Coronary artery (tissue), 2 donors: Measurements from ENCODE around the gene MBNL2.

ENCODE experiments used
- DNase-seq: peaks from one replicate; pipeline ENCODE4 v3.0.0-alpha.2; 2017; ENCODE audit warnings: low spot score
- H3K27ac ChIP-seq, 2 donors: fragments of 200-600 bp; sonication (generic); one replicate each; pipeline ENCODE4 v1.5.1; 2016 to 2019
- H3K4me3 ChIP-seq: fragments of 200-600 bp; sonication (generic); 2 replicates; pipeline ENCODE4 v1.5.1; 2016; ENCODE audit warnings: mild to moderate bottlenecking, moderate library complexity
- TF ChIP-seq, protein P1 (sequence below): fragments of 200-600 bp; sonication (generic); IDR thresholded peaks from one replicate; pipeline ENCODE4 v1.5.1; 2019; ENCODE audit warnings: antibody characterized with exemption

MBNL2 gene

DNA sequence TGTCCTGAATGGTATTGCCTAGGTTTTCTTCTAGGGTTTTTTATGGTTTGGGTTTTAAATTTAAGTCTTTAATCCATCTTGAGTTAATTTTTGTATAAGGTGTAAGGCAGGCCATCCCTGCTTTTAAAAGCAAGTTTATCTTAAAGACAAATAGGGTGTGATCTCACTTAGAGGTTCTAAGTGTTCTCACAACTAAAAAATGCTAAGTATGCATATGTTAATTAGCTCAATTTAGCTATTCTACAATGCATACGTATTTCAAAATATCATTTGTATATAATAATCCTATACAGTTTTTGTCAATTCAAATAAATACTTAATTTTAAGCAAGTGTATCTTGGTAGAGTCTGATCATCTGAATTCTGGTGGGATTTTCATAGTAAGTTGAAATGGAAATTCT, 50.4 kb downstream of the MBNL2 start:
- DNase-seq: no peak
- no peak overlapping the region for H3K4me3 ChIP-seq
- TF ChIP-seq, protein P1, sequence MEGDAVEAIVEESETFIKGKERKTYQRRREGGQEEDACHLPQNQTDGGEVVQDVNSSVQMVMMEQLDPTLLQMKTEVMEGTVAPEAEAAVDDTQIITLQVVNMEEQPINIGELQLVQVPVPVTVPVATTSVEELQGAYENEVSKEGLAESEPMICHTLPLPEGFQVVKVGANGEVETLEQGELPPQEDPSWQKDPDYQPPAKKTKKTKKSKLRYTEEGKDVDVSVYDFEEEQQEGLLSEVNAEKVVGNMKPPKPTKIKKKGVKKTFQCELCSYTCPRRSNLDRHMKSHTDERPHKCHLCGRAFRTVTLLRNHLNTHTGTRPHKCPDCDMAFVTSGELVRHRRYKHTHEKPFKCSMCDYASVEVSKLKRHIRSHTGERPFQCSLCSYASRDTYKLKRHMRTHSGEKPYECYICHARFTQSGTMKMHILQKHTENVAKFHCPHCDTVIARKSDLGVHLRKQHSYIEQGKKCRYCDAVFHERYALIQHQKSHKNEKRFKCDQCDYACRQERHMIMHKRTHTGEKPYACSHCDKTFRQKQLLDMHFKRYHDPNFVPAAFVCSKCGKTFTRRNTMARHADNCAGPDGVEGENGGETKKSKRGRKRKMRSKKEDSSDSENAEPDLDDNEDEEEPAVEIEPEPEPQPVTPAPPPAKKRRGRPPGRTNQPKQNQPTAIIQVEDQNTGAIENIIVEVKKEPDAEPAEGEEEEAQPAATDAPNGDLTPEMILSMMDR: no peak
- H3K27ac ChIP-seq: no peak overlapping the region

DNA sequence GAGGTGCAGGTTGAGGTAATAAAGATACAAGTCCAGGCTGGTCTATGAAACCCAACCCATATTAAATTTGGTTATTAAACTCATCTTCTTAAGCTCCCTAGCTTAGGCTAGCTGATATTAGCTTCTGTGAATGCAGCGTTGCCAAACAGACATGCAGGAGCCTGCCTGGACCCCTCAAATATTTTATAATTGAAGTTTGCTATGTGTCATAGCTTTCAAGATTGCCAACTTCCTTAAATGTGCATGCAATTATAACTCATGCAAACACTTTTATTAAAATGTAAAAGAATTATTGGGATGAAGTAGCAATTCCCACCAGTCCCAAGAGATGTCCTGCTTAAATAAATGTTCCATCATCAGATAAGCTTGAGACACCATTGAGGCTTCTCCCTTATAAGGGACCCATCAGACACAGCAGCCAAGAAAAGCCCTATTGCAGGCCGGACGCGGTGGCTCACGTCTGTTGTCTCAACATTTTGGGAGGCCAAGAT, 51.3 kb downstream of the MBNL2 start:
- TF ChIP-seq, protein P1: no peak
- Histone ChIP-seq H3K4me3 (no peak overlapping the region), H3K27ac (peak overlapping the region; percentile 22 to 69)
- no peak for DNase-seq

DNA sequence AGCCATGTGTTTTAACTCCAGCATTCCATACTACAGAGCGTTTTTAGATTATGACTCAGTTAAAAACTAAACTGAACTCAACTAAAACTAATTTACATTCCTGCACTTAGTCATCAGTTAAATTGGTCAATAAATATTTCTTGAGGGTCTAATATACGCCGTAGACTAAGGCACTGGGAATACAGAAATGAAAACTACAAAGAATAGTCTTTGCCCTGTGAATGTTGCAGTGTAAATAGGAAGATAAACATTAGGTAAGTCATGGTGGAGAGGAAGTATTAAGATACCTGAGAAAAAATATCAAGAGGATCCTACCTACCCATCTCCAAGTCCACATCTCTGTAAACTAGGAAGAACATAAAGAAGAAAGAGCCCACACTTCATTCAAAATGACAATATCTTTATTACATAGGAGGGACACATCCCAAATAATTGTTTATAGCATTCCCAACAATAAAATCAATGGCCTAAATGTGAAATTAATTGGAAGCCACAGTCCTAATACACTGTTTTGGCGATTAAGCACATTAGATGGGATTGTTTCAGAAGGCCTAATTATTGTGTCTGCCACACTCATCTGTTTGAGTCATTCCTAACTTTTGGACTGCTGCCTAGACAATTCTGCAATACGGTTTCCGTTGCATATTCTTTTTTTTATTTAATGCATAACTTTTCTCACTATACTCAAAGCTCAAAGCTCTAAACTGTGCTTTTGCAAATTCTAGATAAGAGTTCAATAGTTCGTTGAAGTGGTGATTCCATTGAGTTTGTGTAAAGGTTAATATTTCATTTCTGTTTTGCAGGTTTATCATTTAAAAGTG, 52.9 kb downstream of the MBNL2 start:
- Histone ChIP-seq H3K4me3 (peak overlapping the region; percentile 2), H3K27ac (peak overlapping the region; percentile 69 to 75)
- TF ChIP-seq, protein P1: no peak
- no peak for DNase-seq

DNA sequence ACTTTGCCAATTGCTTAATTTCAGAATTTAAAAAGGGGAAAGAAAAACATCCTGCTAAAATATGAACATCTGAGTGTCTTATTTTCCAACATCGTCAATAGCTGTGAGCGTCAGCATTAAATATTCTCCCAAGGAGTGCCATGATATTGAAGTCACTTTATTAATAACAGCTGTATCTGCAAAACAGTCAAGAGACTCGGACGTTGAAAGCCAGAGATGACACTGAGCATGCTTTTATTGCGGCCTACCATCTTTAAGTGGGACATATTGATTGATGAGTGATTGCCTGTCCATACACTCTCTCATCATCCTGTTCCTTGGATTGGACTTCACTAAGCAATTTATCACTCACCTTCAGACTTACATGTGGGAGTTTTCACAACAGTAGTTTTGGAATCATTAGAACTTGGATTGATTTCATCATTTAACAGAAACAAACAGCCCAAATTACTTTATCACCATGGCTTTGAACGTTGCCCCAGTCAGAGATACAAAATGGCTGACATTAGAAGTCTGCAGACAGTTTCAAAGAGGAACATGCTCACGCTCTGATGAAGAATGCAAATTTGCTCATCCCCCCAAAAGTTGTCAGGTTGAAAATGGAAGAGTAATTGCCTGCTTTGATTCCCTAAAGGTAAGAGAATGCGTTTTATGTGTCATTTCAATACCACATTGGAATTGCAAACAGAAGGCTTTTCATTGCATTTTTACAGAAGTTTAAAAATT, 53.8 kb downstream of the MBNL2 start:
- TF ChIP-seq, protein P1: no peak
- peak overlapping the region; percentile 53 to 69 for H3K27ac ChIP-seq
- H3K4me3 ChIP-seq: no peak overlapping the region
- no peak for DNase-seq

DNA sequence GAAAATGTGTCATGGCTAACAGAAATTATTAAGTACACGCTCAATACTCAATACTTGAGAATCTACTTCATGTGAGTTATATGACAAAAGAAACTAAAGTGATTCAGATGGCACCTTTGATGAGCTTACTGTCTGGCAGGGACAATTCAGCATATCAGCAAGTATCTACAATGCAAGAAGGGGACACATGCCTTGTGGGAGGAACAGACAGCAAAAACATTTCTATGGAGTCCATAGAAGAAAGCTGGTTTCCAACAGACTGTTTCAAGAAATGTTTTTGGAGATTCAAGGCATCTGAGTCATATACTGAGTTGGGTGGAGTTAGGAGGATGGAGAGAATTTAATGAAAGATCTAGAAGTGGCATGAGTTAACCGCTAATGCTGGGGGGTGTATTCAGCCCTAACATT, 54.7 kb downstream of the MBNL2 start:
- DNase-seq: no peak
- Histone ChIP-seq H3K27ac (peak overlapping the region; percentile 3 to 52), H3K4me3 (no peak overlapping the region)
- TF ChIP-seq, protein P1: no peak

DNA sequence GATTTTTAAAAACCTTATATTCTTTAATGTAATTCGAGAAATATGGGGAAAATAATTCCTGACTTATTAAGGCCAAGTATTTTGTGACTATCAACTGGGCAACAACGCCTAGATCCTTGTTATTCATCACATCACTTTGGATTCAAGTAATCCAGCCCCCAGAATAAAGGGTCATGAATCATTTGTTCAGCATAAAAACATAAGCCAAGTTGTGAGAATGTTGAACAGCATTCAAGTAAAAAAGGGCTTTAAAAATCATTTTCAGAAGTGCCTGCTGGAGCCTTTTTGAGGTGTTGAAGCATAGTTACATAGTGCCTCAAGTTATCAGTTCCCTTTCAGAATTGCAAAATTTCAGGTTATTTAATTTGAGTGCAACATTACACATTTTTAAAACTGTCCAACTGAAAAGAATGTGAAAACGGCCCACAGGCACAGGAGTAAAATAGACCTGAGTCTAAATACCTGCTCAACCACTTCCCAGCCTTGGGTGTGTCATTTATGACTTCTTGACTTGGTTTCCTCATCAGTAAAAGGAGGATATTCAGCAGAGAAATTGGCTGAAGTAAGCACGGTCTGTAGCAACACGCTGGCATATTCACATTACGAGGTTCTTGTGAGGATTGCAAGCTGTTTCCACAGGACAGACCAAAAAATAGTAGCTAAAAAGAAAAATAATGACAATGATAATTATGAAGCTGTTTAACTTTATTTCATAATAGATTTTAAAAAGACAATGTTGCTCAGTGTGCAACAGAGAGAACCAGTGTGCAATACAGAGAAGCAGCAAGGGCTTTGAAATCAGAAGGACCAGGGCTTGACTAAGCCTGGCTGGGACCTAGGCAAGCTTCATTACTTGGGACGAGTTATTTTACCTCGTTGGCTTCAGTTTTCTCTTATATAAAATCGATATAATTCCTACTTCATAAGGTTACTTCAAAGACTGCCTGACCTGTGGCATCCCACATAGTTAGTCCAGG, 56.6 kb downstream of the MBNL2 start:
- TF ChIP-seq, protein P1: no peak
- DNase-seq: no peak
- peak overlapping the region; percentile 49 to 67 for H3K27ac ChIP-seq
- no peak overlapping the region for H3K4me3 ChIP-seq
